Measurements from ENCODE around the gene KLHL34.

DNA sequence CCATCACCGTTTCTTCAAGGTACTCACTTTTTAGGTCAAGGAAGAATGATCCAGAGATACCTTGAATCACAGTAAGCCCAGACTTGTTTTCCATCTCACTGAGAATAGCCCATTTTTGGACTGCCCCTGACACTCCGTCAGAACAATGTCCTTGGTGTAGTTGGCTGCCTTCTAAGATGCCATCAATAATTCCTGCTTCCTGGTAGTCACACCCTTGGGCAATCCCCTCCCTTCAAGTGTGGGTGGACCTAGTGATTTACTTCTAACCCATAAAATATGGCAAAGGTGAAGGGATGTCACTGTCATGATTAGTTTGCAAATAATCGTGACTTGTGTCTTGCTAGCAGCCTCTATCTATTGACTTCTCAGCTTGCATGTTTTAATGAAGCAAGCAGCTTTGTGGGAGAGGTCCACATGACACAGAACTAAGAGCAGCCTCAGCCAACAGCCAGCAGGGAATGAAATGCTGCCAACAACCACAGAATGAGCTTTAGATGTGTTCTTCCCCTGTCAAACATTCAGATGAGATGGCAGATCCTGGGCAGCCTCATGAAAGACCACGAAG lies 20.0 kb upstream of the KLHL34 start:
- TF ChIP-seq, protein P1, sequence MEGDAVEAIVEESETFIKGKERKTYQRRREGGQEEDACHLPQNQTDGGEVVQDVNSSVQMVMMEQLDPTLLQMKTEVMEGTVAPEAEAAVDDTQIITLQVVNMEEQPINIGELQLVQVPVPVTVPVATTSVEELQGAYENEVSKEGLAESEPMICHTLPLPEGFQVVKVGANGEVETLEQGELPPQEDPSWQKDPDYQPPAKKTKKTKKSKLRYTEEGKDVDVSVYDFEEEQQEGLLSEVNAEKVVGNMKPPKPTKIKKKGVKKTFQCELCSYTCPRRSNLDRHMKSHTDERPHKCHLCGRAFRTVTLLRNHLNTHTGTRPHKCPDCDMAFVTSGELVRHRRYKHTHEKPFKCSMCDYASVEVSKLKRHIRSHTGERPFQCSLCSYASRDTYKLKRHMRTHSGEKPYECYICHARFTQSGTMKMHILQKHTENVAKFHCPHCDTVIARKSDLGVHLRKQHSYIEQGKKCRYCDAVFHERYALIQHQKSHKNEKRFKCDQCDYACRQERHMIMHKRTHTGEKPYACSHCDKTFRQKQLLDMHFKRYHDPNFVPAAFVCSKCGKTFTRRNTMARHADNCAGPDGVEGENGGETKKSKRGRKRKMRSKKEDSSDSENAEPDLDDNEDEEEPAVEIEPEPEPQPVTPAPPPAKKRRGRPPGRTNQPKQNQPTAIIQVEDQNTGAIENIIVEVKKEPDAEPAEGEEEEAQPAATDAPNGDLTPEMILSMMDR (IDR thresholded peaks at IDR 0.05), result no peak
- TF ChIP-seq POLR2AphosphoS5 (IDR thresholded peaks at IDR 0.05; ENCODE audit: low read depth, low read length), result no peak
- TF ChIP-seq, protein P2, sequence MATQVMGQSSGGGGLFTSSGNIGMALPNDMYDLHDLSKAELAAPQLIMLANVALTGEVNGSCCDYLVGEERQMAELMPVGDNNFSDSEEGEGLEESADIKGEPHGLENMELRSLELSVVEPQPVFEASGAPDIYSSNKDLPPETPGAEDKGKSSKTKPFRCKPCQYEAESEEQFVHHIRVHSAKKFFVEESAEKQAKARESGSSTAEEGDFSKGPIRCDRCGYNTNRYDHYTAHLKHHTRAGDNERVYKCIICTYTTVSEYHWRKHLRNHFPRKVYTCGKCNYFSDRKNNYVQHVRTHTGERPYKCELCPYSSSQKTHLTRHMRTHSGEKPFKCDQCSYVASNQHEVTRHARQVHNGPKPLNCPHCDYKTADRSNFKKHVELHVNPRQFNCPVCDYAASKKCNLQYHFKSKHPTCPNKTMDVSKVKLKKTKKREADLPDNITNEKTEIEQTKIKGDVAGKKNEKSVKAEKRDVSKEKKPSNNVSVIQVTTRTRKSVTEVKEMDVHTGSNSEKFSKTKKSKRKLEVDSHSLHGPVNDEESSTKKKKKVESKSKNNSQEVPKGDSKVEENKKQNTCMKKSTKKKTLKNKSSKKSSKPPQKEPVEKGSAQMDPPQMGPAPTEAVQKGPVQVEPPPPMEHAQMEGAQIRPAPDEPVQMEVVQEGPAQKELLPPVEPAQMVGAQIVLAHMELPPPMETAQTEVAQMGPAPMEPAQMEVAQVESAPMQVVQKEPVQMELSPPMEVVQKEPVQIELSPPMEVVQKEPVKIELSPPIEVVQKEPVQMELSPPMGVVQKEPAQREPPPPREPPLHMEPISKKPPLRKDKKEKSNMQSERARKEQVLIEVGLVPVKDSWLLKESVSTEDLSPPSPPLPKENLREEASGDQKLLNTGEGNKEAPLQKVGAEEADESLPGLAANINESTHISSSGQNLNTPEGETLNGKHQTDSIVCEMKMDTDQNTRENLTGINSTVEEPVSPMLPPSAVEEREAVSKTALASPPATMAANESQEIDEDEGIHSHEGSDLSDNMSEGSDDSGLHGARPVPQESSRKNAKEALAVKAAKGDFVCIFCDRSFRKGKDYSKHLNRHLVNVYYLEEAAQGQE (IDR thresholded peaks at IDR 0.05; ENCODE audit: insufficient read depth in 1 of 2, low read depth in 2 of 2, low read length in 1 of 2), result no peak

Data from Panc1 (cell line).